ENCODE measurements around the gene CACNG7.

CACNG7 gene

DNA sequence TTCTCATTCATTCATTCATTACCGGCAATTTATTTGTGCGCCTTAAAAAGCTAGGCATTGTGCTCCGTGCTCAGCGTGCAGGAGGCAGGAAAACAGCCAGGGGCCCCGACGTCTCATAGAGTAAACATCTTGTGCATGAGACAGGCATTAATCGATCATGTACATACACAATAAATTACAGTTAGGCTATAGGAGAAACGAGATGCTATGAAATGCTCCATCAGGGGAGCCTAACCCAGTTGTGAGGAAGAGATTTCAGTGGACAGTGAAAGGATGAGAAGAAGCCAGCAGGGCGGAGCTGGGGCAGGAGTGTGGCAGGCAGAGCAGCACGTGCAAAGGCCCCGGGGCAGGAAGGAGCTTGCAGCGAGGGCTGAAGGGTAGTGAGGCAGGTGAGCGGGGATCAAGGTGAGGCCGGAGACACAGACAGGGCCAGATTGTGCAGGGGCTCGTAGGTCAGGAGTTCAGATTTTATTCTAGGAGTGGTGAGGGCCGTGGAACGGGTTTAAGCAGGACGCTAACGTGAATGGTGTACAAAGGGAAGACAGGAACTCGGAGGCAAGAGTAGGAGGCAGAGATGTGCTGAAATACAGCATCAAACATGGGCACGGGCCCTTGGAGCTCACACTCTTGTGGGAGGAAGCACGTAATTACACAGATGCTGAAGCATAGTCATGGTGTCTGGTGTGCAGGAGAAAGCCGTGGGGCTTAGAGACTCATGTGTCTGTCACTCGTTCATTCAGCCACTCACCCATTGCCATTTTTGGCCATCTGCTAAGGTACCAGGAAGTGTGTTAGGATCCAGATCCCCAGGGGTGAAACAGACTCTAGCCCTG is 74.6 kb downstream of the CACNG7 start:
- DNase-seq = no peak

DNA sequence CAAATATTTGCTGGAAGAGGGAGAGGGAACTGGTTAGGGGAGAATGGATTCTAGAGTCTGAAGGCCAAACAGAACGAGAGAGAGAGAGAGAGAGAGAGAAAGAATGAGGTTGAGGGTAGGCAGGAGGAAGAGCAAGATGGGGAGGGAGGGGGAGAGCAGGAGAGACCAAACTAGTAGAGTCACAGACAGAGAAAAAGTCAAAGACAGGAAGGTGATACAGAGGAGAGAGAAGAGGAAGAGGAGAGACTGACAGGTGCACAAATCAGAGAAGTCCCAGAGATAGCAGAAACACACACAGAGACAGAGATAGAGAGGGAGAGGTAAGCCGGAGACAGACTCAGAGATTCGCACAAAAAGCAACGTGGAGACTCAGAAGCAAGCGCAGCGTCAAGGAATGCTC is 76.8 kb downstream of the CACNG7 start:
- no peak for DNase-seq

DNA sequence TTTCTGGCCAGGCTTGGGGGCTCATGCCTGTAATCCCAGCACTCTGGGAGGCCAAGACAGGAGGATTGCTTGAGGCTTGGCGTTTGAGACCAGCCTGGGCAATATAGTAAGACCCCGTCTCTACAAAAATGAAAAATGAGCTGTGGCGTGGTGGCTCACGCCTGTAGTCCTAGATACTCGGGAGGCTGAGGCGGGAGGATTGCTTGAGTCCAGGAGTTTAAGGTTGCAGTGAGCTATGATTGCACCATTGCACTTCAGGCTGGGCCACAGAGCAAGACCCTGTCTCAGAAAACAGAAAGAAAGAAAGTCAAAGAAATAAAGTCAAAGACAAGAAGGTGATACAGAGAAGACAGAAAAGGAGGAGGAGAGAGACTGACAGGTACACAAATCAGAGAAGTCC is 79.9 kb downstream of the CACNG7 start:
- no peak for DNase-seq

DNA sequence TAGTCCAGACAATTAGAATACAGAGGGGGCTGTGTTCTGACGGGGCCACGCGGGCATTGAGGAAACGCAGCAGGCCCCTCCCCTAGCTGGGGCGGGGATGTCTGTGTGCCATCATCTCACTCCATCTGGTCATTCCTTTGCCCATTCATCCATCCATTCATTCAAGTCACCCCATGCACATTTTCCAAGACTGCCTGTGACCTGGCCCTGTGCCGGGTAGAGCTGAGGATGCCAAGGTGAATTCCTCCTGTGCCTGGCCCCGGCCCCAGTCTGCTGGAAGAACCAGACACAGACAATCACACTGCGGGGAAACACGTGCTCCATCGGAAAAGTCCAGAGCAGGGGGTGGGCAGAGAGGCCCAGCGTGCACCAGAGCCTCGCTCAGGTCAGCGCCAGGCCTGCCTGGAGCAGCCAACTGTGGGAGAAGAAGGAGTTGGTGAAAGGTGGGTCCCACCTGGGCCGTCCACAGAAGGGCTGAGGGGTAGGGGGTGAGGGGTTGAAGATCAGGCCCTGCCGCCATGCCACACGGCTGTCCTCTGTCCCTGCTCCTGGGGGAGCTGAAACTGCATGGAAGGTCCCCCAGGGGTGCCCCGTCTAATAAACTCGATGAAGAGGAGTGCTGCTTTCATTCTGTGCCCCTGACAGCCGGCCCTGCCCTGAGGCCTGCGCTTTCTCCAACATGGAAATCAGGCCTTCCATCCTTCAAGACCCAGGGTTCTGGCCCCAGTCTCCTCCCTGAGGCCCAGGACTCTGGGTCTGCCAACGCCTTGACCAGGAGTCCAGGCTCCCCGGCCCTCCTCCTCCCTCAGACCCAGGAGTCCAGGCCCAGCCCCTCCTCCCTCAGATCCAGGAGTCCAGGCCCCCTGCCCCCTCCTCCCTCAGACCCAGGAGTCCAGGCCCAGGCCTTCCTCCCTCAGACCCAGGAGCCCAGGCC is 80.8 kb downstream of the CACNG7 start:
- no peak for DNase-seq

DNA sequence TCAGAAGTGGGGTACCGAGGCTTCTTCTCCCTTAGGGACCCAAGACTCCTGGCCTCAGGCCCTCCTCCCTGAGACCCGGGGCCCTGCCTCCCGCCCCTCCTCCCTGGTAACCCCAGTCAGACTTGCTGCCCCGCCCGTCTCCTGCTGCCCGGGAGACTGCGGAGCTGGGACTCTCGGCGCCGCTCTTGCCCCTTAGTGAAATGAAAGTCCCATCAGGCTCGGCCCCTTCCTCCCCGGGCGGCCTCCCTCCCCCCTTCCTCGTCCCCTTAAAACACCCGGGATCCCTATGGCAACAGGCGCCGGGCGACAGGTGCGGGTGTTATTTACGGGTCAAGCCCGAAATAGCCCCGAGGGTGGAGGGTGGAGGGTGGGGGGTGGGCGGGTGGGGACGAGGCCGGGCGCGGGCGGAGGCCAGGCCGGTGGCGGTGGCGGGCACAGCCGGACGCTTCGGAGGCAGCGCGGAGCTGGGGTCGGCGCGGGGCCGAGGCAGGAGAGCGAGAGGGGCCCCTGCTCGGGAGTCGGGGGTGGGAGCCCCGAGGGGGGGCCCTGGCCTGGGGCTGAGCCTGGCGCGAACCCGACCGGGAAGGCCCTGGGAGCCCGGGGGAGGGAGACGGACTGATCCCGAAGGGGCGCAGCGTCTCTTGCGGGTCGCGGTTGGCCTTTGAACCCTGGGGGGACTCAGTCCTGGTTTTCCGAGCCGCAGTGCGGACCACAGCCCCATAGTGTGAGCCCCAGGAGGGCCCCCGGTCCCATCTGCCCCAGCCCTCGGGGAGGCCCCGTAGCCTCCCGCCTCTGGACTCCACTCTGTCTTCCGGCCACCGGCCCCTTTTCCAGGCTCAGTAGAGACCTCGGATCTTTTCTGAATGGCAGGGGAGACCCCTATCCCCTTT is 82.4 kb downstream of the CACNG7 start, which contains the start of gene CACNG6:
Gene CACNG6, plus strand, starts transcription at position 414 of the 890 bp plus-strand sequence. CDS start 1,241 bp downstream, outside the sequence.
- DNase-seq = no peak

DNA sequence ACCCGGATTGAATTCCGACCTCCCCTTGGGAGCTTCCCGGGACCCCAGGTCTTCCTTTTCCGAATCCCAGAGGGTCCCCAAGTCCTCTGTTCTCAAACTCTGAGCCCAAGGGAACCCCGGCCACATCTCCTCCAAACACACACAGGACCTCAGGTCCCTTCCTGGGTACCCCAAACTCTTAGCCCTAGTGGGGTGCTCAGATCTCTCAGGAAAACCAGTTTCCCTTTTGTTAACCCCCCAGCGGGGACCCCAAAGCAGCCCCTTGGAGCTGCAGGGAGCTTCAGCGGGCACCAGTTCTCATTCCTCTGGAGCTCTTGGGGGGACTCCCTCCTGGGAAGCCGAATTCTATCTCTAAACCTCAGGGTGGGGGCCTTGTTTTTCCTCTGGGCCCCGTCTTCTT is 83.1 kb downstream of the CACNG7 start:
- no peak for DNase-seq

DNA sequence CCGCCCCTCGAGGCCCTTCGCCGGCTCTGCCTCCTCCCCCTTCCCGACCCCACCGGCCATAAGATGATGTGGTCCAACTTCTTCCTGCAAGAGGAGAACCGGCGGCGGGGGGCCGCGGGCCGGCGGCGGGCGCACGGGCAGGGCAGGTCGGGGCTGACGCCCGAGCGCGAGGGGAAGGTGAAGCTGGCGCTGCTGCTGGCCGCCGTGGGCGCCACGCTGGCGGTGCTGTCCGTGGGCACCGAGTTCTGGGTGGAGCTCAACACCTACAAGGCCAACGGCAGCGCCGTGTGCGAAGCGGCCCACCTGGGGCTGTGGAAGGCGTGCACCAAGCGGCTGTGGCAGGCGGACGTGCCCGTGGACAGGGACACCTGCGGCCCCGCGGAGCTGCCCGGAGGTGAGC is 83.7 kb downstream of the CACNG7 start:
- no peak for DNase-seq

DNA sequence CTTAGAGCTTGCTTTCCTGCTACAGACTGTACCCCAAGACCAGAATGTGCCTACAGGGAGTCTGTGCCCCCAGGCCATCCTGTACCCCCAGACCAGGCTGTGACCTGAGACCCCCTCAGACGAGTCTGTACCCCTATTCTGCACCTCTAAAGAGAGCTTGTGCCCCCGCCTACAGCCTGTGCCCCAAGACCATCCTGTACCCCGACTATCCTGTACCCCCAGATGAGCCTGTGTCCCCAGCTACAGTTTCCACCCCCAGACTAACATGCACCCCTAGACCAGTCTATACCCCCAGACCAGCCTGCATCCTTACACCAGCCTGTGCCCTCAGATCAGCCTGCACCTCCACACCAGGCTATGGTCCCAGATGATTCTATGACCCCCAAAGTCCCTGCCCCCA is 84.4 kb downstream of the CACNG7 start:
- DNase-seq = no peak

Measured in CD4-positive, alpha-beta T cell treated with Interleukin-21 for 1 hour (primary cell).